Urinary bladder (tissue), 4 donors: ENCODE results near the gene COL26A1. TPM values are rescaled to one million over a fixed set of nuclear protein-coding genes. Genes with fewer than 3 reads are reported as not detected.
"Not testable (repeated sequence)": the region's sequence is repeated elsewhere in the genome, so short reads cannot be mapped to it uniquely, and the experiment has no call there.

ENCODE experiments used
- DNase-seq: peaks from one replicate; pipeline ENCODE4 v3.0.0-alpha.2; 2015; ENCODE audit errors: extremely low spot score
- H3K27ac ChIP-seq: one replicate; pipeline ENCODE4 v1.5.1; 2013; ENCODE audit warnings: low read depth, mild to moderate bottlenecking, moderate library complexity
- H3K36me3 ChIP-seq: one replicate; pipeline ENCODE4 v1.6.1; 2013; ENCODE audit warnings: mild to moderate bottlenecking, moderate library complexity; ENCODE audit not compliant: insufficient read depth
- H3K4me1 ChIP-seq: one replicate; pipeline ENCODE4 v1.6.1; 2013; ENCODE audit warnings: mild to moderate bottlenecking, moderate library complexity; ENCODE audit not compliant: insufficient read depth
- H3K4me3 ChIP-seq: one replicate; pipeline ENCODE4 v1.5.1; 2013; ENCODE audit warnings: low read depth, low read length
- WGBS: extraction: QIAGEN DNeasy Blood & Tissue Kit; methylation state at CpG from one replicate; pipeline ENCODE4 v1.1.7; 2013; 5-methylcytosine and 5-hydroxymethylcytosine counted together
- polyA plus RNA-seq: library from polyadenylated mRNA; stranded (reverse); fragments of 200-250 nt; gene quantifications from one replicate; pipeline ENCODE4 v1.2.3, GENCODE V29; 2013
- total RNA-seq: library from RNA; depleted of rRNA; stranded (reverse); fragments of >200 nt; gene quantifications from one replicate; pipeline ENCODE4 v1.2.3, GENCODE V29; 2014
- donor health status: healthy with polysubstance abuse.
- donor health status: healthy.

The COL26A1 gene
- total and polyA plus RNA-seq, 2 donors: 0.06 to 2.9 TPM

DNA sequence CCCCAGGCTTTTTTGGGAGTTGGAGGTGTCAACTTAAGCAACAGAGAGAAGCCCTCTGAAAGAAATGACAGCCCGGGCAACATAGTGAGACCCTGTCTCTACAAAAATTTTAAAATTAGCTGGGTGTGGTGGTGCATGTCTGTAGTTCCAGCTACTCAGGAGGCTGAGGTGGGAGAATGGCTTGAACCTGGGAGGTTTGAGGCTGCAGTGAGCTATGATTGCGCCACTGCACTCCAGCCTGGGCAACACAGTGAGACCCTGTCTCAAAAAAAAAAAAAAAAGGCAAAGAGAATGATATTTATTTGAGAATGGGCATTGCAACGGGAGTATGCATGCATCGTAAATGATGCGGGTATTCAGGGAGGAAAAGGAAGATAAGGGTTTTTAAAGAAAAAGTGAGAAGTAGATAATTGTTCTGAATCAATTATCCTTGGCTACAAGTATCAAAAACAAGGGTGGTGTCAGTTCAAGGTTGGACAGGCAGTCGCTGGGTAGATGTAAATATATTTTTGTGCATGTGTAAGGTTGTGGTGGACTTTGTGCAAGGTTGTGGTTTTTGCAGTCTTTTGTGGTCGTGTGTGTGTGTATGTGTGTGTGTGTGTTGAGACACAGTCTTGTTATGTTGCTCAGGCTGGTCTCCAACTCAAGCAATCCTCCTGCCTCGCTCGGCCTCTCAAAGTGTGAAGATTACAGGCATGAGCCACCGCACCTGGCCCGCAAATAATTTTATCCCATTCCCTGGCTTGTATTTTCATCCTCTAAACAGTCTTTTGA is 65.6 kb downstream of the COL26A1 start:
- 76% methylated on average over 11 of the region's 11 CpGs for WGBS
- Histone ChIP-seq H3K36me3 (no peaks in the 10 kb centered on the region), H3K4me1 (no peaks in the 10 kb centered on the region), H3K27ac (no peak overlapping the region), H3K4me3 (no peak overlapping the region)
- no peak for DNase-seq

DNA sequence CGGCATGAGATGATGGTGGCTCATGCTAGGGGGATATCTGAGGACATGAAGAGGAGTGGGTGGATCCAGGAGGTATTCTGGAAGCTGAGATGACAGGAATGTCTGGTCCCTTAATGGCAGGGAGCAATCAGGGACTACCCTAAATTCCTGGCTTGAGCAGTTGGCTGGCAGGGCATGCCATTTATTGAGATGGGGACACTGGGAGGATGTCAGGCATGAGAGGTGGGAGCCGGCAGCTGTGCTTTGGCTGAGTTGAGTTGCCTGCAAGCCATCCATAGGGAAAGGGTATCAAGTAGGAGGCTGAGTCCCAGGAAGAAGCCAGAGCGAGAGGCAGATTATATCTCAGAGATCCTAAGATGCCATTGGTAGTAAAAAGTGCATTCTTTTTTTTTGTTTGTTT is 69.6 kb downstream of the COL26A1 start:
- WGBS: 77% methylated on average over 3 of the region's 3 CpGs
- no peaks in the 10 kb centered on the region for H3K4me1 ChIP-seq
- H3K27ac ChIP-seq: no peak overlapping the region
- H3K36me3 ChIP-seq: no peaks in the 10 kb centered on the region
- no peak overlapping the region for H3K4me3 ChIP-seq
- DNase-seq: no peak

DNA sequence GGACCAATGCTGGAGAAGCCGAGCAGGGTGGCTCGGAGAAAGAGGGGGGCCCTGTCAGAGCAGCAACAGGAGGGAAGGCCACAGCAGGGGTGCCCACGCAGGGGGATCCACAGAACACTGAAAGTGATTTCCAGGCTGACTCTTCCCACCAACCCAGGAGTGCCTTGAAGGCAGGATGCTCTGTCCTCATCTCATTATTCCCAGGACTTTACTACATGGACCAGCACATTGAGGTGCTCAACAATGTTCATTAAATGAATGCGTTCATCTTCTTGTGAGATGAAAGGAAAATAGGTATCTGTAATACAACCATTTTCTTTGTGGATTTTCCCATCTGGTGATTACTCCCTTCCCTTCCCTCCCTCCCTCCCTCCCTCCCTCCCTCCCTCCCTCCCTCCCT is 71.0 kb downstream of the COL26A1 start:
- Histone ChIP-seq H3K4me3 (no peak overlapping the region), H3K4me1 (no peaks in the 10 kb centered on the region), H3K36me3 (no peaks in the 10 kb centered on the region), H3K27ac (no peak overlapping the region)
- 82% methylated on average over 4 of the region's 4 CpGs for whole genome bisulfite sequencing
- no peak for DNase-seq

DNA sequence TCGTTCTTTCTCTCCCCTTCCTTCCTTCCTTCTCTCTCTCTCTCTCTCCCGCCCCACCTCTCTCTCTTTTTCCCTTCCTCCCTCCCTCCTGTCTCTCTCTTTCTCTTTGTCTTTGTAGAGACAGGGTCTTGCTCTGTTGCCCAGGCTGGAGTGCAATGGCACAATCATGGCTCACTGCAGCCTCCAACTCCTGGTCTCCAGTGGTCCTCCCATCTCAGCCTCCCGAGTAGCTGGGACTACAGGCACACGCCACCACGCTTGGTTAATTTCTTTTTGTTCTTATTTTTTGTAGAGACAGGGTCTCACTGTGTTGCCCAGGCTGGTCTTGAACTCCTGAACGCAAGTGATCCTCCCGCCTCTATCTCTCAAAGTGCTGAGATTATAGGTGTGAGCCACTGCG is 71.5 kb downstream of the COL26A1 start:
- 90% methylated on average over 8 of the region's 8 CpGs for WGBS
- H3K36me3 ChIP-seq, H3K27ac ChIP-seq, H3K4me3 ChIP-seq, H3K4me1 ChIP-seq, DNase-seq: not testable (repeated sequence)

DNA sequence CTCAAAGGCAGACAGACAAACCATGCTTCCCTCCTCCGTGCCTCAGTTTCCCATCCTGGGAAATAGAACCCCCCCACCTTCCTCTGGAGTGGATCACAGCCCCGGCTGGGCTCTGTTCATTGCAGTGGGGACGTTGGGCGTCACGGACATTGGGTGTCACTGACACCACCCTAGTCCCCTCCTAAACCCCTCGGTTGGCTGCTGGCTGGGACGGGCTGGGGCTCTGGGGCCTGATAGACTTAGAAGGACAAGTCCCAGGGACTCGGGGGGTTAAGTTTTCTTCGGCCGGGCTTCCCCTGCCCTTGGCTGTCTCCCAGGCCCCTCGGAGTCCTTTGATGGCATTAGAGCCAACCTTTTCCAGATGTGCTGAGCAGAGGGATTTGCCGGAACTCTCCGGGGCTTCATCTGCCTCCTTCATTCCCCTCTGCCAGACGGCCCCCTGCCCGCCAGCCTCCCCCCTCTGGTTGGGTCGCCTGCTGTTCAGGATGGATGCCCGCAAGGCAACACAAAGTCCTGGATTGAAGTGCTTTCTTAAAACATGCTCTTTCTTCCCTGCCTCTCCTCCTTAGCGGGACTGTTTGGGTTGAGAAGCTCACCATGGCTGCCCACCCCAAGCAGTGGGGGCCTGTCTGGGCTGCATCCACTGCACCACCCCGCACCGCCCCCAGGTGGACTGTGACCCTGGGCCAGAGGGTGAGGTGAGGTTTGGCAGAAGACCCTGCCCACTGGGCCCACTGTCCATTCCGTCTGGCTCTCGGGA is 73.0 kb downstream of the COL26A1 start:
- H3K4me3 ChIP-seq: no peak overlapping the region
- no peak overlapping the region for H3K27ac ChIP-seq
- no peaks in the 10 kb centered on the region for H3K4me1 ChIP-seq
- DNase-seq: no peak
- H3K36me3 ChIP-seq: no peaks in the 10 kb centered on the region
- 26% methylated on average over 22 of the region's 22 CpGs for WGBS

DNA sequence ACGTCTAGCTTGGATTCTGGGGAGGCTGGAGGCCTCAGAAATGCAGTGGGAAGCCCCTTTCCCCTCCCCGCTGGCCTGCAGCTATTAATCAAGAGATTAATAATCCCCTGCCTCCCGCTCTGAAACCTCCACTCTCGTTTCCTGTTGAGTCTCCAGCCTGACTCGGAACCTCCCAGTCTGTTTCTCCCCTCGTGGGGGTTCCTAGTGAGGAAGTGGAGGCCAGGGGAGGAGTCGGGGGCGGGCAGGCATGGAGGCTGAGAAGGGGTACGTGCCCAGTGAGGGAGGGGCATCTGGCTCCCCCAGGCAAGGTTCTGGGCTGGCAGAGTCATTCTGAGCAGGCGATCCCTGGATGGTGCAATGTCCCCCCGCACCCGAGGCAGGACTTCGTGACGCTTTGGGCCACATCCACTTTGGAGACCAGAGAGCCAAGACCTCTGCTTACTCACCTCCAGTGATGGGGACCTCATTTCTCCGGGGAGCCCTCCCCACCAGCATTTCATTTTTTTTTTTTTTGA is 73.6 kb downstream of the COL26A1 start:
- Histone ChIP-seq H3K36me3 (no peaks in the 10 kb centered on the region), H3K4me1 (no peaks in the 10 kb centered on the region), H3K4me3 (no peak overlapping the region), H3K27ac (no peak overlapping the region)
- WGBS: 44% methylated on average over 15 of the region's 15 CpGs
- no peak for DNase-seq

DNA sequence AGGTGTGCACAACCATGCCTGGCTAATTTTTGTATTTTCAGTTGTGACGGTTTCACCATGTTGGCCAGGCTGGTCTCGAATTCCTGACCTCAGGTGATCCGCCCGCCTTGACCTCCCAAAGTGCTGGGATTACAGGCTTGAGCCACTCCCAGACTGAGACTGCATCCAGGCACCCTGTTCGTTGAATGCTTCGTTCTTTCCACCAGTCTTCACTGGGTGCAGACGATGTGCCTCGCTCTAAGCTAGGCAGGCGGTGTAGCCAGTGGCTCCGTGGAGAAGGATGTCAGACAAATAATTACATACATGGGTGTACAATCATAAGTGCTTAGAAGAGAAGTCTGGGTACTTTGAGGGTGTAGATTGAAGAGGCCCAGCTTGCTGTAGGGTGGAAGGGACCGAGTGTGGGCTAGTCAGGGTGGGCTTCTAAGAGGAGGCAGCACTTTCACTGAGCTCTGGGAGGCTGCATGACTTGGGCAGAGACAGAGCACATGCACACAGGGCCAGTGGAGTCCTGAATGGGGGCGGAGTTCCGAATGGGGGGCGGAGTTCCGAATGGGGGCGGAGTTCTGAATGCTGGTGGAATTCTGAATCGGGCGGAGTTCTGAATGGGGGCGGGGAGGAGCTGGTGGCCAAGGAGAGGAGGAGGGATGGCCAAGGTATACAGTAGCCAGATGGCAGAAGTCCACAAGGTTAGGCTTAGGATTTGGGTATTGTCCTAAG is 74.3 kb downstream of the COL26A1 start:
- no peaks in the 10 kb centered on the region for H3K4me1 ChIP-seq
- no peak for DNase-seq
- WGBS: 72% methylated on average over 19 of the region's 19 CpGs
- H3K4me3 ChIP-seq: no peak overlapping the region
- no peaks in the 10 kb centered on the region for H3K36me3 ChIP-seq
- H3K27ac ChIP-seq: no peak overlapping the region

DNA sequence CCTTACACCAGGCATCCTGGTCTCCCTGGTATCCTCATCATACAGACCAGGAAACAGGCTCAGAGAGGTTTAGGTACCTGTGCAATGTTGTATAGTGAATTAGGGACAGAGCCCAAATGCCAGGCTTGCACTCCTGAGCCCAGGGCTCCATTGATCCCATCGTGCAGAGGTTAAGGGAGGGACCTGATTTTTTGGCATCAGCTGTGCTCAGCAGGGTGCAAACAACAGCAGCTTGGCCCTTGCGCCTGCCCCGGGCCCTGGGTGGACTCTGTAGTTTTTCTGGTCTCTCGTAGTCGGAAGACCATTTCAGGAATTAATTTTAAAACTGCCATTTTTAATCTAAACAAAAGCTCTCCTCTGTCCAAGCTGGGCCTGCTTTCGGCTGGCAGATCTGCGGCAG is 79.2 kb downstream of the COL26A1 start:
- Histone ChIP-seq H3K4me1 (no peaks in the 10 kb centered on the region), H3K36me3 (no peaks in the 10 kb centered on the region), H3K27ac (no peak overlapping the region), H3K4me3 (no peak overlapping the region)
- DNase-seq: no peak
- WGBS: 34% methylated on average over 7 of the region's 7 CpGs

DNA sequence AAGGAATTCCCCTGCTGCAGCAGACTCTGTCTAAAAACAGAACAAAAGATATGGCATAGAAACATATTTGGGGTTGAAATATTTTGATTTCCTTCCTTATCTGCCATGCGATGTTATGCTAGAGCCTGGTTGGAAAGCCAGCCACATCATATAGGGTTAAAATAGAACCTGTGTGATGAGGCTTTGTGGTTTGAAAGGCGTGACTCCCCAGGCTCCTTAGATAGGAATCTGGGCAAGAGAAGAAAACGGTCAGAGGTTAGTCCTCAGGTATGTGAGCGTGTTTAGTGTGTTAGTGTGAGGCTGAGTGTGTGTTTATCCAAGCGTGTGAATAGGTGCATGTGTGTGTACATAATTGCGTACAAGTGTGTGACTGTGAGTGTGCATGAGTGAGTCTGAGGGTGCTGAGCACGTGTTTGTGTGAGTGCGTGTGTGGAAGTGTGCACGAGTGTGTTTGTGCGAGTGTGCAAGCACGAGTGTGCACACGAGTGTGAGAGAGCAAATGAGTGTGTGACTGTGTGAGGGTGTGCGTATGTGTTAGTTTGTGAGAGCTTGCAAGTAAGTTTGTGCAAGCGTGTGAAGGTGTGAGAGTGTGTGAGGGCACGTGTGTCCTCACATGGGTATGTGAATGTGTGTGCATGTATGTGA is 79.9 kb downstream of the COL26A1 start:
- WGBS: 51% methylated on average over 15 of the region's 15 CpGs
- no peak for DNase-seq
- H3K4me3 ChIP-seq: no peak overlapping the region

DNA sequence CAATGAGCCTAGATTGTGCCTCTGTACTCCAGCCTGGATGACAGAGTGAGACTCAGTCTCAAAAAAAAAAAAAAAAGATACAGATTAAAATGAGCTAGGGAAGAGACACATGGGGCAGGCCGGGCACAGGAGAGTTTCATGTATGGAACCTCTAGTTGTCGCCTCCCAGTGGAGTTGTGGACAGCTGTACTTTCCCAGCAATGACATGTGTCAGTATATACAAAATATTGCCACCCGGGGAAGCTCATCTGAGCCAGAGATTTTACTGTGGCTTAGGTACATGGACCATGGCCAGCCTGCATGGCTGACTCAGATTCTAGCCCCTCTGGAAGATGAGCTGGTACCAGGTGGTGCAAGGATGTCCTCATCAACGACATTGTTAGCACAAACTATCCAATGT is 87.4 kb downstream of the COL26A1 start:
- Histone ChIP-seq H3K27ac (no peak overlapping the region), H3K4me1 (no peaks in the 10 kb centered on the region), H3K4me3 (no peak overlapping the region), H3K36me3 (no peaks in the 10 kb centered on the region)
- DNase-seq: no peak
- 86% methylated on average over 4 of the region's 4 CpGs for WGBS

More for the DNA sequence above, 79.9 kb downstream of the COL26A1 start:
- no peaks in the 10 kb centered on the region for H3K4me1 ChIP-seq
- no peaks in the 10 kb centered on the region for H3K36me3 ChIP-seq
- H3K27ac ChIP-seq: no peak overlapping the region

DNA sequence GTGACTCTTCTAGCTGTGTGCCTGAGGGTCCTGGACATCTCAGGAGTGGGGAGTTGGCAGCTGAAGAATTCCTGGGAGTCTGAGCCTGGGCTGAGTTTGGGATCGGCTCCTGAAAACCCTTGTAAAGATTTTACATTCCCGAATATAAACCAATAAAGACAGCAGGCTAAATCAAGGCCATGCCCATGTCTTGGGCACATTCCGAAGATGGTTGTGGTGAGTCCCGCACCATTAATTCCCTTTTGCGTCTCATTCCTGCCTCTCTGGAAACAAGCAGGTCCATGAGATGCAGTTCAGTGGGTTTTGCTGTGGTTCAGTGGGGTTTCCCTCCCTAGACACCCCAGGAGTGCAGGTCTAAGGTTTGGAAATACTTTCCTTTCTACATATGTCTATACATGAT is 90.9 kb downstream of the COL26A1 start:
- WGBS: 37% methylated on average over 5 of the region's 5 CpGs
- DNase-seq: no peak

DNA sequence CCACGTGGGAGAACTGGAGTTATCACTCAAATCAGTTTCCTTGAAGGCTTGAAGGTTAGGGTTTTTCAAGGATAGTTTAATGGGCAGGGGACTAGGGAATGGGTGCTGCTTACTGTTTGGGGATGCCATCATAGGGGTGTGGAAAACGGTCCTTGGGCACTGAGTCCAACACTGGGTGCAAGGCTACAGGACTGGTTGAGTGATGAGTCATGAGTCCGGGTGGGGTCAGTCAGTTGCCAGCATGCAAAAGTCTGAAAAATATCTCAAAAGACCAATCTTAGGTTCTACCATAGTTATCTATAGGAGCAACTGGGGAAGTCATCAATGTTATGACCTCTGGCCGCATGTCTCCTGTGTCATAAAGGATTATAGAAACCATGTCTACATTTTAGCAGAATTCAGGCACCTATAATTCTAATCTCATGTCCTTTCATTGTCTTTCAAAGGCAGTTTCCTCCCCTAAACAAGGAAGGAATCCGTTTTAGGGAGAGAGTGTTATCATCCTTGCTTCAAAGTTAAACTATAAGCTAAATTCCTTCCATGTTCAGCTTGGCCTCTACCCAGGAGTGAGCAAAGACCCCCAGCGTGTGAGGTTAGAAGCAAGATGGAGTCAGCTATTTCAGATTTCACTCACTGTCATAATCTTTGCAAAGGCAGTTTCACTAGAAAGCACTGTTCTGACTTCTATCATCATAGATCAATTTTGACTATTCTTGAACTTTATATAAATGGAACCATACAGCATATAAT is 94.5 kb downstream of the COL26A1 start:
- H3K4me3 ChIP-seq: no peak overlapping the region
- DNase-seq: no peak
- 47% methylated on average over 6 of the region's 6 CpGs for WGBS
- no peak overlapping the region for H3K27ac ChIP-seq
- H3K36me3 ChIP-seq: no peaks in the 10 kb centered on the region
- H3K4me1 ChIP-seq: no peaks in the 10 kb centered on the region

More for the DNA sequence above, 90.9 kb downstream of the COL26A1 start:
- no peak overlapping the region for H3K27ac ChIP-seq
- no peak overlapping the region for H3K4me3 ChIP-seq
- no peaks in the 10 kb centered on the region for H3K4me1 ChIP-seq
- no peaks in the 10 kb centered on the region for H3K36me3 ChIP-seq

DNA sequence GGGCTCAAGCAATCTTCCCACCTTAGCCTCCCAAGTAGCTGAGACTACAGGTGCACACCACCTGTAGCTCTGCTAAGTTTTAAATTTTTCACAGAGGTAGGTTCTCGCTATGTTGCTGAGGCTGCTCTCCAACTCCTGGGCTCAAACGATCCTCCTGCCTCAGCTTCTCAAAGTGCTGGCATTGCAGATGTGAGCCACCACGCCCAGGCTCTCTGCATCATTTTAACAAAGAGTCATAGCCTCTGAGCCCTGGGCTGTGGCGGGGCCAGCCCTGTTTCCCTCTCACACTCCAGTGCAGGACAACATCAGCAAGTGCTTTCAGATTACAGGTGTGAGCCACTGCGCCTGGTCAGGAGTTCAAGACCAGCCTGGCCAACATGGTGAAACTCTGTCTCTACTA is 102.5 kb downstream of the COL26A1 start:
- no peaks in the 10 kb centered on the region for H3K36me3 ChIP-seq
- DNase-seq: no peak
- H3K4me1 ChIP-seq: no peaks in the 10 kb centered on the region
- WGBS: 84% methylated on average over 5 of the region's 5 CpGs
- H3K27ac ChIP-seq: no peak overlapping the region
- H3K4me3 ChIP-seq: no peak overlapping the region
